Stimulated activated CD4-positive, alpha-beta T cell treated with anti-CD3 and anti-CD28 coated beads, Interleukin-12 subunit alpha, Interleukin-12 subunit beta, amount 100 ng/mL, for 48 hours (primary cell): ENCODE measurements around the gene POU6F2.
"Not testable (repeated sequence)": the region's sequence is repeated elsewhere in the genome, so short reads cannot be mapped to it uniquely, and the experiment has no call there.

Experiments used
- DNase-seq, 3 donors: peaks; one replicate each; pipeline ENCODE4 v3.0.0-alpha.2; 2020; ENCODE audit warnings: low read depth in 2 of 3, low spot score in 1 of 3

POU6F2 gene

GRCh38 chr7:39300276-39300675 is 322.6 kb downstream of the POU6F2 start:
- DNase-seq: no peak

- DNase-seq: no peak
Observed at GRCh38 chr7:39301543-39301942, 323.8 kb downstream of the POU6F2 start.

- DNase-seq: no peak
Observed at GRCh38 chr7:39304178-39304577, 326.5 kb downstream of the POU6F2 start.

- DNase-seq: no peak
Observed at GRCh38 chr7:39304668-39305405, 327.1 kb downstream of the POU6F2 start.

- DNase-seq: no peak
Observed at GRCh38 chr7:39306016-39306570, 328.4 kb downstream of the POU6F2 start.

GRCh38 chr7:39310699-39311098 is 333.0 kb downstream of the POU6F2 start:
- no peak for DNase-seq

- no peak for DNase-seq
Observed at GRCh38 chr7:39312254-39312989, 334.7 kb downstream of the POU6F2 start.

- DNase-seq: no peak
Observed at GRCh38 chr7:39313376-39313775, 335.7 kb downstream of the POU6F2 start.

GRCh38 chr7:39313974-39314373 is 336.3 kb downstream of the POU6F2 start:
- no peak for DNase-seq

GRCh38 chr7:39317107-39317506 is 339.4 kb downstream of the POU6F2 start:
- DNase-seq: no peak

GRCh38 chr7:39317896-39318295 is 340.2 kb downstream of the POU6F2 start:
- no peak for DNase-seq

GRCh38 chr7:39321245-39321644 is 343.5 kb downstream of the POU6F2 start:
- no peak for DNase-seq

- DNase-seq: no peak
Observed at GRCh38 chr7:39321909-39322498, 344.3 kb downstream of the POU6F2 start.

GRCh38 chr7:39324139-39324760 is 346.5 kb downstream of the POU6F2 start:
- no peak for DNase-seq

- DNase-seq: not testable (repeated sequence)
Observed at GRCh38 chr7:39331607-39332006, 353.9 kb downstream of the POU6F2 start.

GRCh38 chr7:39332142-39332541 is 354.4 kb downstream of the POU6F2 start:
- DNase-seq: no peak

- no peak for DNase-seq
Observed at GRCh38 chr7:39333701-39334100, 356.0 kb downstream of the POU6F2 start.

- no peak for DNase-seq
Observed at GRCh38 chr7:39336442-39336841, 358.7 kb downstream of the POU6F2 start.

GRCh38 chr7:39338716-39339115 is 361.0 kb downstream of the POU6F2 start:
- DNase-seq: no peak

- DNase-seq: no peak
Observed at GRCh38 chr7:39339591-39339990, 361.9 kb downstream of the POU6F2 start.

GRCh38 chr7:39341083-39341482 is 363.4 kb downstream of the POU6F2 start:
- DNase-seq: no peak
